Nucleus accumbens (tissue), 56 donors: Measurements from ENCODE around the gene PHF1.
A peak's percentile ranks its signal among the peaks of the same experiment; 100 is the strongest.

Experiments
- DNase-seq, 56 donors: peaks; one replicate each; lab custom pipeline; 2025; lab: John Stamatoyannopoulos, UW

PHF1 gene

GRCh38 chr6:33451606-33452005 lies 40.8 kb downstream of the PHF1 start:
- no peak for DNase-seq

GRCh38 chr6:33452496-33452895 lies 41.7 kb downstream of the PHF1 start:
- no peak for DNase-seq

GRCh38 chr6:33453393-33454008 lies 42.7 kb downstream of the PHF1 start:
- DNase-seq = no peak

GRCh38 chr6:33454009-33454946 lies 43.5 kb downstream of the PHF1 start, which contains the start of gene ZBTB9:
TSS of gene ZBTB9 (plus strand) at chr6:33454576. CDS start at chr6:33455101, 525 bp downstream.
- peak; percentile 71 to 98 (median 94) for DNase-seq

- DNase-seq = no peak
Measured at GRCh38 chr6:33455051-33455450, 44.2 kb downstream of the PHF1 start.

- DNase-seq = no peak
Measured at GRCh38 chr6:33456156-33456555, 45.3 kb downstream of the PHF1 start.

- no peak for DNase-seq
Measured at GRCh38 chr6:33458676-33459075, 47.9 kb downstream of the PHF1 start.

- DNase-seq = no peak
Measured at GRCh38 chr6:33459226-33459625, 48.4 kb downstream of the PHF1 start.
